OCI-LY1 (cell line): ENCODE measurements around the gene CLIC4.

Source experiments
- H2AFZ ChIP-seq: fragments of 200-600 bp; sonication (generic), shearing (Covaris generic); 2 replicates; pipeline ENCODE4 v1.6.0; 2014; ENCODE audit warnings: antibody characterized with exemption, mild to moderate bottlenecking, low read length
- H3F3A ChIP-seq: fragments of 200-600 bp; sonication (generic), shearing (Covaris generic); 2 replicates; pipeline ENCODE4 v1.6.0; 2014; ENCODE audit warnings: mild to moderate bottlenecking, antibody characterized with exemption, low read length, moderate library complexity; ENCODE audit not compliant: insufficient read depth
- H3K27ac ChIP-seq: fragments of 200-600 bp; sonication (generic); 2 replicates; pipeline ENCODE4 v1.5.1; 2014; ENCODE audit warnings: low read length, mixed run types, mild to moderate bottlenecking, low read depth; ENCODE audit not compliant: poor library complexity, severe bottlenecking
- H3K27me3 ChIP-seq: fragments of 200-600 bp; sonication (generic); 2 replicates; pipeline ENCODE4 v1.6.0; 2014; ENCODE audit warnings: antibody characterized with exemption, mild to moderate bottlenecking, low read length, moderate library complexity; ENCODE audit not compliant: insufficient read depth
- H3K36me3 ChIP-seq: fragments of 200-600 bp; sonication (generic); 2 replicates; pipeline ENCODE4 v1.6.1; 2014; ENCODE audit warnings: mild to moderate bottlenecking, antibody characterized with exemption, low read length, moderate library complexity, mixed read lengths; ENCODE audit not compliant: insufficient read depth
- H3K4me1 ChIP-seq: fragments of 200-600 bp; sonication (generic); 2 replicates; pipeline ENCODE4 v1.5.1; 2014; ENCODE audit warnings: mild to moderate bottlenecking, low read length, moderate library complexity; ENCODE audit not compliant: insufficient read depth, severe bottlenecking
- H3K4me2 ChIP-seq: fragments of 200-600 bp; sonication (generic), shearing (Covaris generic); 2 replicates; pipeline ENCODE4 v1.6.1; 2014; ENCODE audit warnings: low read length
- H3K4me3 ChIP-seq: fragments of 200-600 bp; sonication (generic); 2 replicates; pipeline ENCODE4 v1.5.1; 2014; ENCODE audit warnings: low read length, low read depth, mild to moderate bottlenecking, mixed read lengths; ENCODE audit not compliant: poor library complexity, severe bottlenecking
- H3K79me2 ChIP-seq: fragments of 200-600 bp; shearing (Covaris generic); 2 replicates; pipeline ENCODE4 v1.6.1; 2016; ENCODE audit warnings: mixed run types, low read length, mixed read lengths; ENCODE audit not compliant: insufficient read depth
- H3K9ac ChIP-seq: fragments of 200-600 bp; sonication (generic), shearing (Covaris generic); 2 replicates; pipeline ENCODE4 v1.6.1; 2014; ENCODE audit warnings: mild to moderate bottlenecking, low read length, mixed read lengths
- H3K9me2 ChIP-seq: fragments of 200-600 bp; sonication (generic), shearing (Covaris generic); 2 replicates; pipeline ENCODE4 v1.6.1; 2014; ENCODE audit warnings: low read depth, mild to moderate bottlenecking, low read length, mixed read lengths
- H3K9me3 ChIP-seq: fragments of 200-600 bp; shearing (Covaris generic); 2 replicates; pipeline ENCODE4 v1.6.1; 2014; ENCODE audit warnings: low read length, mixed read lengths
- H4K20me1 ChIP-seq: fragments of 200-600 bp; sonication (generic), shearing (Covaris generic); 2 replicates; pipeline ENCODE4 v1.6.0; 2016; ENCODE audit warnings: mild to moderate bottlenecking, low read length; ENCODE audit not compliant: insufficient read depth
- EZH2 ChIP-seq: fragments of 200-600 bp; sonication (generic), shearing (Covaris generic); IDR thresholded peaks from 2 replicates; pipeline ENCODE4 v1.8.0; 2017; ENCODE audit warnings: borderline replicate concordance, mixed run types, mild to moderate bottlenecking, antibody characterized with exemption, low read length, moderate library complexity, mixed read lengths
- TF ChIP-seq, protein P1 (sequence below): fragments of 200-600 bp; sonication (generic), shearing (Covaris generic); IDR thresholded peaks from 2 replicates; pipeline ENCODE4 v1.5.1; 2017; ENCODE audit warnings: mild to moderate bottlenecking, antibody characterized with exemption, low read length, moderate library complexity, mixed read lengths

CLIC4 gene

DNA sequence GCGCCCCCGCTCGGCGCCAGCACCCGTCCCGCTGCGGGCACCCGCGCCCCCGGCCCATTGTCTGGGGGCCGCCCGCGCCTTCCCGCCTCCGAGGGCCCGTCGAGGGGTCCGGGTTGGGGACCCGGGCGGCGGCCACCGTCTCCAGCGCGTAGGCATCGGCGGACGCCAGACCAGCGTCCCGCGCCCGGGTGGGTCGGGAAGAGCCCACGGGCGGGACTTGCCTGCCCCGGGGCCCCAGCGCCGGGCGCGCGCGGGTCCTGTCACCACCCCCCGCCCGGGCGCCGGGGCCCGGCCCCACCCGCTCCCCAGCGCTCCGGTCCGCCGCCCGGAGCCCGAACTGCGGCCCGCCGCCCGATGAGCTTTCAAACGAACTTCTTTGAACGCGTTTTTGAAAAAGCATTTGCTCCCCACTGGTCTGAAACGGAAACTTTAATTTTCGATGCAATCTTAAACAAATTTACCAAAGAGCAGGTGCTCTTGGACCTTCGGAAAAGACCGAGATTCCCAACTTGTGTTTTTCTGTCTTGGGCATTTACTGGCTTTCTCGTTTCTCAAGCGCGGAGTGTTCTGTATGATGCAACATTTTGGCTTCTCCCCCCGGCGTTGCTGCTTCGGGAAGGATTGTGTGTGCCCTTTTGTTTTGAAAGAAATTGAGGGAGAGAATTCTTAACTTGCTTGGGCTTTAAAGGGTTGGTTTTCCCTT lies 615 bp downstream of the CLIC4 start:
- Histone ChIP-seq H3K27me3 (no peaks in the 10 kb centered on the region), H3K36me3 (peaks cover 11% of the 10 kb centered on the region; the same call in 1 of the 2 replicates), H3K4me2 (peak overlapping the region; percentile 75), H3K27ac (peak overlapping the region; percentile 98), H3K9me2 (no peaks in the 10 kb centered on the region), H2AFZ (no peak overlapping the region), H3K9me3 (no peaks in the 10 kb centered on the region), H3K4me3 (peak overlapping the region; percentile 85), H3K79me2 (peaks cover 33% of the 10 kb centered on the region), H3F3A (0 out of 2 replicates have a peak, but pooled peaks cover 17% of the 10 kb centered on the region), H4K20me1 (no peaks in the 10 kb centered on the region), H3K9ac (peak overlapping the region; percentile 98), H3K4me1 (peaks cover 63% of the 10 kb centered on the region)
- TF ChIP-seq, protein P1, sequence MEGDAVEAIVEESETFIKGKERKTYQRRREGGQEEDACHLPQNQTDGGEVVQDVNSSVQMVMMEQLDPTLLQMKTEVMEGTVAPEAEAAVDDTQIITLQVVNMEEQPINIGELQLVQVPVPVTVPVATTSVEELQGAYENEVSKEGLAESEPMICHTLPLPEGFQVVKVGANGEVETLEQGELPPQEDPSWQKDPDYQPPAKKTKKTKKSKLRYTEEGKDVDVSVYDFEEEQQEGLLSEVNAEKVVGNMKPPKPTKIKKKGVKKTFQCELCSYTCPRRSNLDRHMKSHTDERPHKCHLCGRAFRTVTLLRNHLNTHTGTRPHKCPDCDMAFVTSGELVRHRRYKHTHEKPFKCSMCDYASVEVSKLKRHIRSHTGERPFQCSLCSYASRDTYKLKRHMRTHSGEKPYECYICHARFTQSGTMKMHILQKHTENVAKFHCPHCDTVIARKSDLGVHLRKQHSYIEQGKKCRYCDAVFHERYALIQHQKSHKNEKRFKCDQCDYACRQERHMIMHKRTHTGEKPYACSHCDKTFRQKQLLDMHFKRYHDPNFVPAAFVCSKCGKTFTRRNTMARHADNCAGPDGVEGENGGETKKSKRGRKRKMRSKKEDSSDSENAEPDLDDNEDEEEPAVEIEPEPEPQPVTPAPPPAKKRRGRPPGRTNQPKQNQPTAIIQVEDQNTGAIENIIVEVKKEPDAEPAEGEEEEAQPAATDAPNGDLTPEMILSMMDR: no peak
- no peak for TF ChIP-seq EZH2

DNA sequence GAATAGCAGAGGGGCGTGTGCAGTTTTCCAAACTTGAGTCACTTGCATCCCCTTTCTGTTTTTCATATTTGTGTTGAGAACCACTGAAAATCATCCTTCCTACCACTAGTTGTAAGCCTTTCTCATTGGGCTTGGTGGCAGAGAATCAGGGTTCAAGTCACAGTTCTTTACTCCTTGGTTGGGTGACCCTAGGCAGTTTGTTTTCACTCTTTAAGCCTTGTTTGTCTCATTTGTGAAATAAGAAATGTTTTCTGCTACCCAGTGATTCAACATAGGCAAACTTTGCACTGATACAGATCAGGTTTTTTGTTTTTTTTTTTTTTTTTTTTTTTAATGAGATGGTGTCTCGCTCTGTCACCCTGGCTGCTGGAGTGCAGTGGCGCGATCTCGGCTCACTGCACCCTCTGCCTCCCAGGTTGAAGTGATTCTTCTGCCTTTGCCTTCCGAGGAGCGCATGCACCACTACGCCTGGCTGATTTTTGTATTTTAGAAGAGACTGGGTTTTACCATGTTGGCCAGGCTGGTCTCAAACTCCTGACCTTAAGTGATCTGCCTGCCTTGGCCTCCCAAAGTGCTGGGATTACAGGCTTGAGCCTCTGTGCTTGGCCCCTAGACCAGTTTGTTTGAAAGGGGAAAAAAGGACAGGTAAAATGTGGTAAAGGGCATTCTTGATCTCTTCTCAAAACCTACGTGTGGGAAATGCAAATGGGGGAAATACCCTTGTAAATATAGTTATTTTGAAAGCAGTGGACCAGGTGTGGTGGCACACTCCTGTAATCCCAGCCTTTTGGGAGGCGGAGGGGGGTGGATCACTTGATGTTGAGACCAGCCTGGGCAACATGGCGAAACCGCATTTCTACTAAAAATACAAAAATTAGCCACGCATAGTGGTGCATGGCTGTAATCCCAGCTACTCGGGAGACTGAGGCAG lies 3.2 kb downstream of the CLIC4 start:
- Histone ChIP-seq H3K9me2 (no peaks in the 10 kb centered on the region), H3F3A (0 out of 2 replicates have a peak, but pooled peaks cover 17% of the 10 kb centered on the region), H3K4me3 (peak overlapping the region; percentile 85), H2AFZ (no peak overlapping the region), H3K9me3 (no peaks in the 10 kb centered on the region), H3K36me3 (peaks cover 14% of the 10 kb centered on the region; the same call in 1 of the 2 replicates), H3K79me2 (peaks cover 59% of the 10 kb centered on the region), H3K4me1 (peaks cover 72% of the 10 kb centered on the region), H3K27ac (peak overlapping the region; percentile 98), H3K9ac (peak overlapping the region; percentile 98), H3K27me3 (no peaks in the 10 kb centered on the region), H3K4me2 (peak overlapping the region; percentile 75), H4K20me1 (no peaks in the 10 kb centered on the region)
- TF ChIP-seq EZH2: no peak
- TF ChIP-seq, protein P1: peak; percentile 18; the same call in 1 of the 2 replicates

DNA sequence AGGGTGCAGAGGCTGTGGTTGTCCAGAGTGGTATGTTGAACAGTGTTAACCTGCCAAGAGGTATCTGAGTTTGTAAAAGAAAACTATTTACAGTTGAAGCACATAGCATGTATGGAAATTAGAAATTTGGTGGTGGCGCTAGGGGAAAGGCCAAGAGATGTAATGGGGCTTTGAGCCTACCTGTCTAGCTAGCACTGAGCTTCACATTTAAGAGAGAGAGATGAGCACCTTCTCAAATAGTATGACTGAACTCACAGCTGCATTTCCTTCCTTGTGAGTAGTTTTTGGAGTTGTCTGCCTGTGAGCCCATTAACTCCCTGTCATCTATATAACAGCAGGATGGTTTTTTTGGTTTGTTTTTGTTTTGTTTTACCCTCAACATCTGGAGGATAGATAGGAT lies 4.0 kb downstream of the CLIC4 start:
- Histone ChIP-seq H3K27me3 (no peaks in the 10 kb centered on the region), H3K27ac (peak overlapping the region; percentile 98), H3K9me2 (no peaks in the 10 kb centered on the region), H3K9me3 (no peaks in the 10 kb centered on the region), H3K4me3 (peak overlapping the region; percentile 85), H3K4me2 (peak overlapping the region; percentile 74), H4K20me1 (no peaks in the 10 kb centered on the region), H3F3A (0 out of 2 replicates have a peak, but pooled peaks cover 17% of the 10 kb centered on the region), H3K79me2 (peaks cover 67% of the 10 kb centered on the region), H2AFZ (no peak overlapping the region), H3K4me1 (peaks cover 72% of the 10 kb centered on the region), H3K36me3 (peaks cover 14% of the 10 kb centered on the region; the same call in 1 of the 2 replicates), H3K9ac (peak overlapping the region; percentile 56)
- TF ChIP-seq, protein P1: peak; percentile 23; the same call in 1 of the 2 replicates
- no peak for TF ChIP-seq EZH2
